H1 (cell line): ENCODE measurements around the gene SESN2. TPM values are rescaled to one million over a fixed set of nuclear protein-coding genes. Genes with fewer than 3 reads are reported as not detected.

Experiments
- BCL11A ChIP-seq, 2 experiments: IDR thresholded peaks; one replicate each; pipeline ENCODE4 v1.6.1; 2011; ENCODE audit warnings: low read depth in 2 of 2, low read length in 2 of 2, mild to moderate bottlenecking in 2 of 2
- EZH2 ChIP-seq: fragments of 200-600 bp; sonication (generic); IDR thresholded peaks from 2 replicates; pipeline ENCODE4 v1.7.1; 2012; ENCODE audit warnings: low read depth, mild to moderate bottlenecking, moderate library complexity, low read length, inconsistent platforms; ENCODE audit not compliant: severe bottlenecking
- KDM5A ChIP-seq: fragments of 200-600 bp; IDR thresholded peaks from 2 replicates; pipeline ENCODE4 v1.7.1; 2012; ENCODE audit warnings: mild to moderate bottlenecking, low read length, inconsistent platforms, mixed read lengths
- TBP ChIP-seq: IDR thresholded peaks from 2 replicates; pipeline ENCODE4 v1.6.1; 2011; ENCODE audit warnings: low read depth, low read length, improper control_type of control experiment
- TCF12 ChIP-seq: IDR thresholded peaks from 2 replicates; pipeline ENCODE4 v1.6.1; 2011; ENCODE audit warnings: low read depth, mild to moderate bottlenecking, low read length
- polyA plus RNA-seq, 7 experiments: library from polyadenylated mRNA; depleted of rRNA in 3 of 7; stranded (reverse) in 5 of 7; unstranded in 2 of 7; fragments of >200 nt in 5 of 7; fragments of 200-250 nt in 2 of 7; gene quantifications; 1 replicate in 5 of 7; 2 replicates in 1 of 7; 4 replicates in 1 of 7; pipeline versions ENCODE4 v1.2.1 to v1.2.3, GENCODE V29; 2011 to 2013; ENCODE audit warnings: missing spikeins in 2 of 7, mixed read lengths in 2 of 7
- total RNA-seq: library from RNA; stranded (reverse); fragmentation: NEBNext Ultra II Directional; extraction: Animal tissue kit (Norgen Biotek cat#: 25700); gene quantifications from 2 replicates; pipeline ENCODE4 v1.2.1, GENCODE V29; 2021
- TF ChIP-seq, protein P1 (sequence below), 3 experiments: IDR thresholded peaks; 1 replicate in 2 of 3; 2 replicates in 1 of 3; pipeline versions ENCODE4 v1.5.1 to v1.6.1; 2011; ENCODE audit warnings: low read length in 3 of 3, mild to moderate bottlenecking in 3 of 3, inconsistent platforms in 2 of 3, low read depth in 1 of 3, moderate library complexity in 1 of 3; ENCODE audit not compliant: insufficient read depth in 1 of 3; ENCODE audit errors: control extremely low read depth in 1 of 3
- TF ChIP-seq, protein P2 (sequence below): fragments of 300-600 bp; sonication (generic); IDR thresholded peaks from 2 replicates; pipeline ENCODE4 v1.7.1; 2012; ENCODE audit warnings: low read length, moderate library complexity, mild to moderate bottlenecking, inconsistent platforms; ENCODE audit not compliant: insufficient replicate concordance

Gene SESN2
- total and polyA plus RNA-seq, 2 of the 8 experiments (the other 6 are each of a cell fraction or from before 2014, with no cell fraction given) = 25.1 to 33.0 TPM

DNA sequence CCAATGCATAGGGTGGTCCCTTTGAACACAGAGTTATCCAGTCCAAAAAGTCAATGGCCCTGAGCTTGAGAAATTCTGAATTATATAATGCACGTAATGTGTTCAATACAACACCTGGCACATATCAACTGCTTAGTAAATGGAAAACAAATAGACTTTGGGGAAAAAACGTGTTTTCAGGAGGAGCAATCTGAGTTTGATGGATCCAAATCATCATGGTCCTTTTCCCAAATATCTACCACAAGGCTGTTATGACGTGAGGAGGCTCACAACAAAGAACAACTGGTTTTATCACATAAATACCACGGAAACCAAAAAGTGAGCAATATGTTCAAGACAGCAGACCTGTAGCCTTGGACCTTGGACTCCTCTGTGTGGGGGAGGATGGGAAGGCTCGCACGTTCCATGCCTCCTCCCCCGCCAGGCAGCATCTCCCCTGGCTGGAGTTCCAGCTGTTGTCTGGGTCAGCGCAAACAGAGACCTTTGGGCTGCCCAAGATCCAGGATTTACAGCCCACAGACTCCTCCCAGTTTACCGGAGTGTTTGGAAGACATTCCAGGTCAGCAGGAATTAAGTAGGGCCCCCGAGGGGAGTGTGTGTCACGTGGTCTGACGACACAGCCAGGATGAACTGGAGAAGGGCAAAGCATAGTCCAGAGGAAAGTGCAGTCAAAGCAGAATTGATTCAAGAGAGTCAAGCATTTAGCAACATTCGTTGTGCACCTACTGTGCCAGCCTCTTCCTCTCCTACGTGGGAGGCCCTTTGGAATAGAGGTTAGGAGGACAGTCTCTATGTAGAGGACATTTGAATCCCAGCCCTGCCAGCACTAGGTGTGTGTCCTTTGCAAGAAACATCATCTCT lies 37.3 kb downstream of the SESN2 start (continued):
- TF ChIP-seq, protein P1, sequence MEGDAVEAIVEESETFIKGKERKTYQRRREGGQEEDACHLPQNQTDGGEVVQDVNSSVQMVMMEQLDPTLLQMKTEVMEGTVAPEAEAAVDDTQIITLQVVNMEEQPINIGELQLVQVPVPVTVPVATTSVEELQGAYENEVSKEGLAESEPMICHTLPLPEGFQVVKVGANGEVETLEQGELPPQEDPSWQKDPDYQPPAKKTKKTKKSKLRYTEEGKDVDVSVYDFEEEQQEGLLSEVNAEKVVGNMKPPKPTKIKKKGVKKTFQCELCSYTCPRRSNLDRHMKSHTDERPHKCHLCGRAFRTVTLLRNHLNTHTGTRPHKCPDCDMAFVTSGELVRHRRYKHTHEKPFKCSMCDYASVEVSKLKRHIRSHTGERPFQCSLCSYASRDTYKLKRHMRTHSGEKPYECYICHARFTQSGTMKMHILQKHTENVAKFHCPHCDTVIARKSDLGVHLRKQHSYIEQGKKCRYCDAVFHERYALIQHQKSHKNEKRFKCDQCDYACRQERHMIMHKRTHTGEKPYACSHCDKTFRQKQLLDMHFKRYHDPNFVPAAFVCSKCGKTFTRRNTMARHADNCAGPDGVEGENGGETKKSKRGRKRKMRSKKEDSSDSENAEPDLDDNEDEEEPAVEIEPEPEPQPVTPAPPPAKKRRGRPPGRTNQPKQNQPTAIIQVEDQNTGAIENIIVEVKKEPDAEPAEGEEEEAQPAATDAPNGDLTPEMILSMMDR (IDR thresholded peaks at IDR 0.05; ENCODE audit: control extremely low read depth in 1 of 3, insufficient read depth in 1 of 3, low read depth in 1 of 3, low read length in 3 of 3) = no peak
- TF ChIP-seq BCL11A (IDR thresholded peaks at IDR 0.05; ENCODE audit: low read depth in 2 of 2, low read length in 2 of 2) (no peak), TBP (peak; percentile 52; the same call in 1 of the 2 replicates), EZH2 (no peak), KDM5A (no peak), TCF12 (peak; percentile 65; the same call in 1 of the 2 replicates)
- TF ChIP-seq, protein P2, sequence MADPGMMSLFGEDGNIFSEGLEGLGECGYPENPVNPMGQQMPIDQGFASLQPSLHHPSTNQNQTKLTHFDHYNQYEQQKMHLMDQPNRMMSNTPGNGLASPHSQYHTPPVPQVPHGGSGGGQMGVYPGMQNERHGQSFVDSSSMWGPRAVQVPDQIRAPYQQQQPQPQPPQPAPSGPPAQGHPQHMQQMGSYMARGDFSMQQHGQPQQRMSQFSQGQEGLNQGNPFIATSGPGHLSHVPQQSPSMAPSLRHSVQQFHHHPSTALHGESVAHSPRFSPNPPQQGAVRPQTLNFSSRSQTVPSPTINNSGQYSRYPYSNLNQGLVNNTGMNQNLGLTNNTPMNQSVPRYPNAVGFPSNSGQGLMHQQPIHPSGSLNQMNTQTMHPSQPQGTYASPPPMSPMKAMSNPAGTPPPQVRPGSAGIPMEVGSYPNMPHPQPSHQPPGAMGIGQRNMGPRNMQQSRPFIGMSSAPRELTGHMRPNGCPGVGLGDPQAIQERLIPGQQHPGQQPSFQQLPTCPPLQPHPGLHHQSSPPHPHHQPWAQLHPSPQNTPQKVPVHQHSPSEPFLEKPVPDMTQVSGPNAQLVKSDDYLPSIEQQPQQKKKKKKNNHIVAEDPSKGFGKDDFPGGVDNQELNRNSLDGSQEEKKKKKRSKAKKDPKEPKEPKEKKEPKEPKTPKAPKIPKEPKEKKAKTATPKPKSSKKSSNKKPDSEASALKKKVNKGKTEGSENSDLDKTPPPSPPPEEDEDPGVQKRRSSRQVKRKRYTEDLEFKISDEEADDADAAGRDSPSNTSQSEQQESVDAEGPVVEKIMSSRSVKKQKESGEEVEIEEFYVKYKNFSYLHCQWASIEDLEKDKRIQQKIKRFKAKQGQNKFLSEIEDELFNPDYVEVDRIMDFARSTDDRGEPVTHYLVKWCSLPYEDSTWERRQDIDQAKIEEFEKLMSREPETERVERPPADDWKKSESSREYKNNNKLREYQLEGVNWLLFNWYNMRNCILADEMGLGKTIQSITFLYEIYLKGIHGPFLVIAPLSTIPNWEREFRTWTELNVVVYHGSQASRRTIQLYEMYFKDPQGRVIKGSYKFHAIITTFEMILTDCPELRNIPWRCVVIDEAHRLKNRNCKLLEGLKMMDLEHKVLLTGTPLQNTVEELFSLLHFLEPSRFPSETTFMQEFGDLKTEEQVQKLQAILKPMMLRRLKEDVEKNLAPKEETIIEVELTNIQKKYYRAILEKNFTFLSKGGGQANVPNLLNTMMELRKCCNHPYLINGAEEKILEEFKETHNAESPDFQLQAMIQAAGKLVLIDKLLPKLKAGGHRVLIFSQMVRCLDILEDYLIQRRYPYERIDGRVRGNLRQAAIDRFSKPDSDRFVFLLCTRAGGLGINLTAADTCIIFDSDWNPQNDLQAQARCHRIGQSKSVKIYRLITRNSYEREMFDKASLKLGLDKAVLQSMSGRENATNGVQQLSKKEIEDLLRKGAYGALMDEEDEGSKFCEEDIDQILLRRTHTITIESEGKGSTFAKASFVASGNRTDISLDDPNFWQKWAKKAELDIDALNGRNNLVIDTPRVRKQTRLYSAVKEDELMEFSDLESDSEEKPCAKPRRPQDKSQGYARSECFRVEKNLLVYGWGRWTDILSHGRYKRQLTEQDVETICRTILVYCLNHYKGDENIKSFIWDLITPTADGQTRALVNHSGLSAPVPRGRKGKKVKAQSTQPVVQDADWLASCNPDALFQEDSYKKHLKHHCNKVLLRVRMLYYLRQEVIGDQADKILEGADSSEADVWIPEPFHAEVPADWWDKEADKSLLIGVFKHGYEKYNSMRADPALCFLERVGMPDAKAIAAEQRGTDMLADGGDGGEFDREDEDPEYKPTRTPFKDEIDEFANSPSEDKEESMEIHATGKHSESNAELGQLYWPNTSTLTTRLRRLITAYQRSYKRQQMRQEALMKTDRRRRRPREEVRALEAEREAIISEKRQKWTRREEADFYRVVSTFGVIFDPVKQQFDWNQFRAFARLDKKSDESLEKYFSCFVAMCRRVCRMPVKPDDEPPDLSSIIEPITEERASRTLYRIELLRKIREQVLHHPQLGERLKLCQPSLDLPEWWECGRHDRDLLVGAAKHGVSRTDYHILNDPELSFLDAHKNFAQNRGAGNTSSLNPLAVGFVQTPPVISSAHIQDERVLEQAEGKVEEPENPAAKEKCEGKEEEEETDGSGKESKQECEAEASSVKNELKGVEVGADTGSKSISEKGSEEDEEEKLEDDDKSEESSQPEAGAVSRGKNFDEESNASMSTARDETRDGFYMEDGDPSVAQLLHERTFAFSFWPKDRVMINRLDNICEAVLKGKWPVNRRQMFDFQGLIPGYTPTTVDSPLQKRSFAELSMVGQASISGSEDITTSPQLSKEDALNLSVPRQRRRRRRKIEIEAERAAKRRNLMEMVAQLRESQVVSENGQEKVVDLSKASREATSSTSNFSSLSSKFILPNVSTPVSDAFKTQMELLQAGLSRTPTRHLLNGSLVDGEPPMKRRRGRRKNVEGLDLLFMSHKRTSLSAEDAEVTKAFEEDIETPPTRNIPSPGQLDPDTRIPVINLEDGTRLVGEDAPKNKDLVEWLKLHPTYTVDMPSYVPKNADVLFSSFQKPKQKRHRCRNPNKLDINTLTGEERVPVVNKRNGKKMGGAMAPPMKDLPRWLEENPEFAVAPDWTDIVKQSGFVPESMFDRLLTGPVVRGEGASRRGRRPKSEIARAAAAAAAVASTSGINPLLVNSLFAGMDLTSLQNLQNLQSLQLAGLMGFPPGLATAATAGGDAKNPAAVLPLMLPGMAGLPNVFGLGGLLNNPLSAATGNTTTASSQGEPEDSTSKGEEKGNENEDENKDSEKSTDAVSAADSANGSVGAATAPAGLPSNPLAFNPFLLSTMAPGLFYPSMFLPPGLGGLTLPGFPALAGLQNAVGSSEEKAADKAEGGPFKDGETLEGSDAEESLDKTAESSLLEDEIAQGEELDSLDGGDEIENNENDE = no peak
